K562 (cell line): Measurements from ENCODE around the gene SUSD5. TPM values are rescaled to one million over a fixed set of nuclear protein-coding genes. Genes with fewer than 3 reads are reported as not detected.

ENCODE experiments used
- ATAC-seq: fragments of 200-7000 bp; cut with Tn5 transposase; 3 replicates; pipeline ENCODE4 v1.9.1; 2020; ENCODE audit warnings: moderate library complexity
- BruUV-seq: library from RNA; stranded (reverse); fragments of 400-500 nt; replicated peaks from 2 replicates; lab custom pipeline; 2021; lab: Mats Ljungman, UMichigan
- CTCF ChIA-PET: fragments of 300-600 bp; formaldehyde crosslinking; extraction: SDS; loops from one replicate; lab custom pipeline; 2021; ENCODE audit warnings: low intra/inter-chr PET ratio; lab: Yijun Ruan, JAX
- POLR2A ChIA-PET: fragments of 300-600, 350-650 bp; sonication (Branson Sonifier 250); formaldehyde crosslinking; extraction: SDS; loops from one replicate; lab custom pipeline; 2021; ENCODE audit warnings: antibody characterized with exemption, inconsistent platforms; lab: Yijun Ruan, JAX
- DNase-seq, 4 experiments: peaks; one replicate each; pipeline versions ENCODE4 v3.0.0 to v3.0.0-alpha.2; 2011 to 2018; ENCODE audit warnings: low spot score in 3 of 4, mixed read lengths in 3 of 4; ENCODE audit errors: extremely low read depth in 1 of 4
- FAIRE-seq: peaks from 2 replicates; lab custom pipeline; 2011; peaks lifted over from hg19 to GRCh38; lab: Jason Lieb, UNC
- H2AFZ ChIP-seq: 2 replicates; pipeline ENCODE4 v1.6.0; 2011; ENCODE audit warnings: low read depth, low read length, control low read depth, inconsistent platforms
- H3K27ac ChIP-seq: fragments of 200-600 bp; 3 replicates; pipeline ENCODE4 v1.8.0; 2011; ENCODE audit warnings: low read depth, mild to moderate bottlenecking, control low read depth, inconsistent platforms, low read length, moderate library complexity, mixed read lengths; ENCODE audit errors: extremely low read depth
- H3K27me3 ChIP-seq, 2 experiments: fragments of 300-600 bp in 1 of 2; 2 replicates in 1 of 2; 3 replicates in 1 of 2; pipeline versions ENCODE4 v1.6.0 to v1.8.0; 2011; ENCODE audit warnings: inconsistent platforms in 2 of 2, low read length in 2 of 2, mild to moderate bottlenecking in 1 of 2, mixed read lengths in 1 of 2, moderate library complexity in 1 of 2; ENCODE audit not compliant: control insufficient read depth in 2 of 2, insufficient read depth in 2 of 2
- H3K36me3 ChIP-seq: fragments of 300-600 bp; 3 replicates; pipeline ENCODE4 v1.8.0; 2011; ENCODE audit warnings: mild to moderate bottlenecking, low read length, inconsistent platforms; ENCODE audit not compliant: control insufficient read depth, insufficient read depth
- H3K4me1 ChIP-seq, 2 experiments: fragments of 200-600 bp in 1 of 2; replicated peaks in 1 of 2; 2 replicates in 1 of 2; 3 replicates in 1 of 2; pipeline versions ENCODE4 v1.5.1 to v1.8.0; 2011; ENCODE audit warnings: inconsistent platforms in 2 of 2, low read length in 2 of 2, mild to moderate bottlenecking in 1 of 2, mixed read lengths in 1 of 2, moderate library complexity in 1 of 2; ENCODE audit not compliant: control insufficient read depth in 2 of 2, insufficient read depth in 2 of 2
- H3K4me2 ChIP-seq: 2 replicates; pipeline ENCODE4 v1.6.1; 2011; ENCODE audit warnings: low read length, control low read depth, inconsistent platforms, mixed read lengths; ENCODE audit not compliant: insufficient read depth
- H3K4me3 ChIP-seq: fragments of 200-600 bp; sonication (generic), shearing (Covaris generic); 2 replicates; pipeline ENCODE4 v1.5.1; 2016; ENCODE audit warnings: control low read depth, inconsistent platforms
- H3K79me2 ChIP-seq: fragments of 200-600 bp; 3 replicates; pipeline ENCODE4 v1.8.0; 2011; ENCODE audit warnings: low read length, inconsistent platforms; ENCODE audit not compliant: control insufficient read depth, insufficient read depth
- H3K9ac ChIP-seq, 2 experiments: 2 replicates each; pipeline versions ENCODE4 v1.6.0 to v1.6.1; 2011; ENCODE audit warnings: low read depth in 2 of 2, low read length in 2 of 2, control low read depth in 1 of 2, inconsistent platforms in 1 of 2, mild to moderate bottlenecking in 1 of 2, mixed read lengths in 1 of 2; ENCODE audit not compliant: insufficient read depth in 1 of 2
- H3K9me1 ChIP-seq: one replicate; pipeline ENCODE4 v1.6.0; 2011; ENCODE audit warnings: inconsistent platforms, mild to moderate bottlenecking, low read length, moderate library complexity; ENCODE audit not compliant: control insufficient read depth, insufficient read depth
- H3K9me3 ChIP-seq: replicated peaks from 2 replicates; pipeline ENCODE4 v1.5.1; 2011; ENCODE audit warnings: low read depth, low read length, inconsistent platforms; ENCODE audit not compliant: control insufficient read depth, insufficient read depth
- H4K20me1 ChIP-seq: replicated peaks from 2 replicates; pipeline ENCODE4 v1.6.1; 2011; ENCODE audit warnings: low read length, inconsistent platforms, mixed read lengths; ENCODE audit not compliant: control insufficient read depth, insufficient read depth
- CBX2 ChIP-seq: fragments of 200-600 bp; sonication (generic); IDR thresholded peaks from one replicate; pipeline ENCODE4 v1.6.1; 2012; ENCODE audit warnings: mild to moderate bottlenecking, low read length, inconsistent platforms; ENCODE audit not compliant: insufficient read depth, poor library complexity, severe bottlenecking
- CREBBP ChIP-seq: IDR thresholded peaks from one replicate; pipeline ENCODE4 v1.6.1; 2012; ENCODE audit warnings: low read depth, mild to moderate bottlenecking, control low read depth, inconsistent platforms, low read length
- DPF2 ChIP-seq: fragments of 450-650 bp; IDR thresholded peaks from 2 replicates; pipeline ENCODE4 v1.6.1; 2016
- GABPB1 ChIP-seq: sonication (generic); formaldehyde crosslinking; IDR thresholded peaks from 2 replicates; pipeline ENCODE4 v1.8.0; 2022; ENCODE audit warnings: mild to moderate bottlenecking, missing genetic modification reagents
- HDAC3 ChIP-seq: fragments of 450-650 bp; IDR thresholded peaks from 2 replicates; pipeline ENCODE4 v1.6.1; 2018; ENCODE audit warnings: borderline replicate concordance, mild to moderate bottlenecking, moderate library complexity; ENCODE audit not compliant: partially characterized antibody
- ILF3 ChIP-seq: fragments of 450-650 bp; IDR thresholded peaks from 2 replicates; pipeline ENCODE4 v1.6.1; 2018; ENCODE audit warnings: antibody characterized with exemption, mild to moderate bottlenecking, moderate library complexity, borderline replicate concordance
- IRF1 ChIP-seq: sonication (generic); formaldehyde crosslinking; IDR thresholded peaks from 2 replicates; pipeline ENCODE4 v1.8.0; 2022; ENCODE audit warnings: missing genetic modification reagents, mild to moderate bottlenecking, borderline replicate concordance
- KDM1A ChIP-seq, 2 experiments: fragments of 450-650 bp; IDR thresholded peaks; 2 replicates each; pipeline ENCODE4 v1.6.1; 2016; ENCODE audit warnings: mild to moderate bottlenecking in 2 of 2
- NFE2 ChIP-seq: IDR thresholded peaks from 2 replicates; pipeline ENCODE4 v1.6.1; 2014; ENCODE audit warnings: antibody characterized with exemption, low read depth
- POLR2B ChIP-seq: fragments of 450-650 bp; IDR thresholded peaks from 2 replicates; pipeline ENCODE4 v1.6.1; 2018; ENCODE audit warnings: low read depth; ENCODE audit not compliant: partially characterized antibody
- RNF2 ChIP-seq: sonication (generic); IDR thresholded peaks from 2 replicates; pipeline ENCODE4 v1.6.1; 2016
- TRIM24 ChIP-seq, 2 experiments: fragments of 450-650 bp; IDR thresholded peaks; 2 replicates each; pipeline ENCODE4 v1.6.1; 2016
- ZEB2 ChIP-seq: fragments of 450-650 bp; IDR thresholded peaks from 2 replicates; pipeline ENCODE4 v1.6.1; 2016
- ZFX ChIP-seq: sonication (generic); formaldehyde crosslinking; IDR thresholded peaks from 2 replicates; pipeline ENCODE4 v1.8.0; 2022; ENCODE audit warnings: mild to moderate bottlenecking, missing genetic modification reagents, moderate library complexity
- ZNF512 ChIP-seq: IDR thresholded peaks from 2 replicates; pipeline ENCODE4 v1.6.1; 2016; ENCODE audit warnings: missing genetic modification characterization, missing compliant biosample characterization
- ZNF518B ChIP-seq: fragments of 250-450 bp; sonication (Bioruptor Pico); IDR thresholded peaks from 2 replicates; pipeline ENCODE4 v1.5.0; 2021; ENCODE audit warnings: mild to moderate bottlenecking, moderate library complexity
- ZNF668 ChIP-seq: fragments of 250-450 bp; sonication (Bioruptor Pico); IDR thresholded peaks from 2 replicates; pipeline ENCODE4 v1.8.0; 2022; ENCODE audit warnings: mild to moderate bottlenecking, inconsistent platforms
- WGBS: fragments of 100-300 bp; shearing (Covaris generic); methylation state at CpG from one replicate; pipeline ENCODE4 v1.1.6; 2016; ENCODE audit warnings: low coverage, mixed read lengths; ENCODE audit not compliant: insufficient coverage; ENCODE audit errors: missing lambda C conversion rate; 5-methylcytosine and 5-hydroxymethylcytosine counted together
- in situ Hi-C: fragments of 300-500 bp; cut with MboI; formaldehyde crosslinking; loops from 4 replicates; pipeline ENCODE4 v1.15.0; 2018; ENCODE audit warnings: inconsistent platforms, mixed read lengths
- intact Hi-C: fragments of 100-400 bp; cut with micrococcal nuclease; formaldehyde crosslinking; loops from 2 replicates; pipeline ENCODE4 v1.14.2; 2022
- polyA plus RNA-seq, 8 experiments: library from polyadenylated mRNA; depleted of rRNA in 4 of 8; stranded (reverse) in 5 of 8; unstranded in 3 of 8; fragments of >200 nt; fragmentation: Nextera tagmentation in 2 of 8; fragmentation: Illumina TruSeq in 1 of 8; extraction: Ambion mirVana in 2 of 8; extraction: Trizol in 1 of 8; gene quantifications; 2 replicates each; pipeline versions ENCODE4 v1.2.1 to v1.2.3, GENCODE V29; 2011 to 2014; ENCODE audit warnings: inconsistent platforms in 1 of 8, missing spikeins in 1 of 8
- total RNA-seq, 7 experiments: library from RNA; depleted of rRNA in 6 of 7; stranded (reverse); fragments of >200 nt in 6 of 7; fragmentation: Illumina TruSeq in 2 of 7; extraction: Trizol in 2 of 7; gene quantifications; 2 replicates each; pipeline versions ENCODE4 v1.2.1 to v1.2.3, GENCODE V29; 2011 to 2021; ENCODE audit warnings: low replicate concordance in 1 of 7

Gene SUSD5
- total and polyA plus RNA-seq, 9 of the 15 experiments (the other 6 are each of a cell fraction or from before 2014, with no cell fraction given), result not detected

- peak; percentile 79 for TF ChIP-seq ZNF512 (tag)
These were observed 11.3 kb upstream of the SUSD5 start (continued) for GRCh38 chr3:33229947-33230346.

GRCh38 chr3:33229066-33229465 lies 10.5 kb upstream of the SUSD5 start:
- Histone ChIP-seq H3K27me3 (peaks cover 3 to 7% of the 10 kb centered on the region in 2 experiments; a peak in 2 of 5 replicates), H3K27ac (no peak overlapping the region), H2AFZ (no peak overlapping the region), H3K4me2 (no peak overlapping the region), H3K36me3 (no peaks in the 10 kb centered on the region), H3K9me3 (no peaks in the 10 kb centered on the region), H3K9me1 (no peaks in the 10 kb centered on the region), H3K9ac (no peak overlapping the region), H3K79me2 (no peaks in the 10 kb centered on the region), H4K20me1 (0 out of 2 replicates have a peak, but pooled peaks cover 4% of the 10 kb centered on the region), H3K4me1 (peaks cover 0 to 3% of the 10 kb centered on the region in 2 experiments; a peak in 1 of 5 replicates), H3K4me3 (no peak overlapping the region)
- DNase-seq, result peak in 2 of 4 experiments; percentile 50 to 52
- ATAC-seq, result peak; percentile 51; the same call in 2 of the 3 replicates
- no peak for FAIRE-seq
- ChIA-PET POLR2A (interaction anchor here (0.6 to 1.4 kb wide), 2 partner anchors 12 to 332 kb away, joined by 3 to 5 read pairs; no protein-coding TSS in a partner anchor), CTCF (interaction anchor here (0.7 kb wide), 1 partner anchor 34 kb away, joined by 3 read pairs; no protein-coding TSS in a partner anchor)
- intact Hi-C loops, result no loop called here
- in situ Hi-C loops, result no loop called here
- no TSS peak for BruUV-seq
- 2% methylated on average over 3 of the region's 3 CpGs for WGBS
- TF ChIP-seq DPF2 (peak; percentile 38; the same call in 1 of the 2 replicates), ZFX (CRISPR knock-in tag) (no peak), NFE2 (0 out of 2 replicates have a peak, but pooled peaks have one; percentile 12), ZNF518B (CRISPR knock-in tag) (no peak), HDAC3 (no peak), IRF1 (CRISPR knock-in tag) (no peak), CREBBP (no peak), ZEB2 (no peak), RNF2 (no peak), GABPB1 (CRISPR knock-in tag) (no peak), ILF3 (no peak), ZNF668 (no peak), TRIM24 (IDR thresholded peaks at IDR 0.05) (peak in 1 of 2 experiments; percentile 62; a peak in 2 of 4 replicates), POLR2B (no peak), CBX2 (no peak), KDM1A (IDR thresholded peaks at IDR 0.05) (peak; percentile 86 to 87)
